GM18870 (cell line): ENCODE results near the gene ZDHHC5.
"Not testable (repeated sequence)": the region's sequence is repeated elsewhere in the genome, so short reads cannot be mapped to it uniquely, and the experiment has no call there.

Experiments used
- ATAC-seq: cut with Tn5 transposase; IDR thresholded peaks from one replicate; pipeline ENCODE4 v1.9.1; 2021; ENCODE audit warnings: moderate library complexity; ENCODE audit not compliant: unreplicated experiment

The ZDHHC5 gene

DNA sequence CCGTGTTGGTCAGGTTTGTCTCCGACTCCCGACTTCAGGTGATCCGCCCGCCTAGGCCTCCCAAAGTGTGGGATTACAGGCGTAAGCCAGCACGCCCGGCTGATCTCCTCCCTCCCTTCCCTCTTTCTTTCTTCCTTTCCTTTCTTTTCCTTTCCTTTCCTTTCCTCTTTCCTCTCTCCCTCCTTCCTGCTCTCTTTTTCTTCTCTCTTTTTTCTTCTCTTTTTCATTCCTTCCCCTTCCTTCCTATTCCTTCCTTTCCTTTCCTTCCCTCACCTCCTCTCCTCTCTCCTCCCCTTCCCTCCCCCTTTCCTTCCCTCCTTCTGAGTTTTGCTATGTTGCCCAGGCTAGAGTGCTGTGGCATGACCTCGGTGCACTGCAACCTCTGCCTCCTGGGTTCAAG, 3.9 kb upstream of the ZDHHC5 start:
- no peak for ATAC-seq

DNA sequence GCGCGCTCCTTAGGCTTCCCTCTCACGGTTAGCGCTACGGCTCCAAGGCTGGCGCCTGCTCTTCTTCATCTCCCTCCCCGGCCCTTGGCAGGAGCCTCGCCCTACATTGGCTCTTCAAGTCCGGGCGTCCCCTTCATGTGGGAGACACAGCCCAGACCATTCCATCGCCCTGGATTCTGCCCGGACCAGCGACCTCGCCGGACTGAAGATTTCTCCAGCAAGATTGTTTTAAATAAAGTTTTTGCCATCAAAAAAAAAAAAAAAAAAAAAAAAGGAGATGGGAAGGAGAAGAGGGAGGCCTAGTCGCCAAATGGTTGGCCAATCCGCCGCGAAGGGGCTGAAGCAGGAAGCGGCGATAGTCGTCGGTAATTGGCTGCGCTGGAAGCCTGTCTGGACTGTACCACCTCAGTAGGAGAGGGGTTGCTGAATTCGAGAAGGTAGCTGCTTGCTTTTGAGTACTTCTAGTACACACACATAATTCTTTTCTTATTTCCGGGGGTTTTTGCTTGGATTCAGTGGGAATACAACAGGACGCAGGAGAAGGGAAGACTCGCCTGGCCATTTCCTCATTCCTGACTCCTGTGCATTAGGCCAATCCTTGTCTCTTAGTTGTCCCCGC, 688 bp upstream of the ZDHHC5 start:
- peak; percentile 69 for ATAC-seq

DNA sequence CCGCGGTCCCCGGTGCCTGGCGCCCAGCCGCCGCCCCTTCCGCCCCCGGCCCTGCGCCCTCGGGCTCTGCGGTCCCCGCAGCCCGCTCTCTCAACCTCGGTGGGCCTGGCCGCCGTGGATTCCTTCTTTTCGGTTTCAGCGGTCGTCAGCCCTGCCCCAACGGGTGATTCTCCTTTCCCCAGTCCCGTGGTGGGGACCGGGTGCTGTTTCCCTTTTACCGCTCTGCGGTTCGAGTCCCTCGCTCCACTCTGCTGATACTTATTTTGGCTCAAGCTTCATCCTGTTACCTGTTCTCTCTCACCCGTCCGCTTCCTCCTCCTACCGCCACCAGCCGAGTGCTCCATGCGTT, 494 bp downstream of the ZDHHC5 start:
- peak; percentile 4 for ATAC-seq

DNA sequence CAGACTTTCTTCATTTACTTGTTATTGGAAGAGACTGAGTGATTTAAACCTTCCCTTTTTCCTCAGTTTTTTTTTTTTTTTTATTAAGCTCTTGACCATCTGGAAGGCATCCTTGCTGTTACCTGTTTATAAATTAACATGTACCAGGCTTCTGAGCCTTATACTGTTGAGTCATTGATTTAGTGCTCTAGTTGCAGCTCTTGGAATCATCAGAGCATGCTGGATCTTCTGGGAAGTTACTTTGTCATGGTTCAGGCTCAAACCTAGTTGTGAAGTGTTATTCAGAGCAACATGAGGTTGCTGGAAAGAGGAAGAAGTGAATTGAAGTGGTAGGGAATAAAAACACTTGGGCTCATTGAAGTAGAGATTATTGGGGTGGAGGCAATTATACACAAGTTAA, 6.3 kb downstream of the ZDHHC5 start:
- no peak for ATAC-seq

GRCh38 chr11:57675176-57675941, 7.4 kb downstream of the ZDHHC5 start:
- no peak for ATAC-seq

GRCh38 chr11:57679396-57679795, 11.5 kb downstream of the ZDHHC5 start:
- ATAC-seq = no peak

- peak; percentile 35 for ATAC-seq
These were observed 12.6 kb downstream of the ZDHHC5 start for GRCh38 chr11:57680552-57680874.

DNA sequence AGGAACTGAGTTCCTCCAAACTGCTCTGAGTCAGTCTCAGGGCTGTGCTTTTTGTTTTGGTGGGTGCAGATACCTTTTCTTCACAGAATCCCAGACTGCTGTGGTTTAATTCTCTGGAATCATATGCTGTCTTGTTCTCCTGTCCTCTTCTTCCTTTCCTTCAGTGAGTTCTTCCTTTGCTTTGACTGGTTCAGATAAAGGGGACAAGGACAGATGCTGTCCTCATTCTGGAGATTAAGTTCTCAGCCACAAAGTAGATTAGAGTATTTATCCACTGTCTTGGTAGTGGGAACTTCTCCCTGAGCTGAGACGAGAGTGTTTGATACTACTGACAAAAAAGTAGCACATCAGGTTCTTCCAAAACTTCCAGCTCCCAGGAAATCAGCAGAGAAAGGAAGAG, 13.3 kb downstream of the ZDHHC5 start:
- no peak for ATAC-seq

DNA sequence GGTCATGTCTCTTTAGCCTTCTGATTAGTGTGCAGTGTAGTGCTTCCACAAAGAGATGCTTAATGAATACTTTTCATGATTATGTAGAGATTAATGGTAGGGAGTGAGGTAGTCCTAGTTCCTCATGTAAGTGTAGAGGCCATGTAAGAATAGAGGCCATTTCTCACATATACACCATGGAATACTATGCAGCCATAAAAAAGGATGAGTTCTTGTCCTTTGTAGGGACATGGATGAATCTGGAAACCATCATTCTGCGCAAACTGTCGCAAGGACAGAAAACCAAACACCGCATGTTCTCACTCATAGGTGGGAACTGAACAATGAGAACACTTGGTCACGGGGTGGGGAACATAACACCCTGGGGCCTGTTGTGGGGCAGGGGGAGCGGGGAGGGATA, 22.6 kb downstream of the ZDHHC5 start:
- ATAC-seq = not testable (repeated sequence)

DNA sequence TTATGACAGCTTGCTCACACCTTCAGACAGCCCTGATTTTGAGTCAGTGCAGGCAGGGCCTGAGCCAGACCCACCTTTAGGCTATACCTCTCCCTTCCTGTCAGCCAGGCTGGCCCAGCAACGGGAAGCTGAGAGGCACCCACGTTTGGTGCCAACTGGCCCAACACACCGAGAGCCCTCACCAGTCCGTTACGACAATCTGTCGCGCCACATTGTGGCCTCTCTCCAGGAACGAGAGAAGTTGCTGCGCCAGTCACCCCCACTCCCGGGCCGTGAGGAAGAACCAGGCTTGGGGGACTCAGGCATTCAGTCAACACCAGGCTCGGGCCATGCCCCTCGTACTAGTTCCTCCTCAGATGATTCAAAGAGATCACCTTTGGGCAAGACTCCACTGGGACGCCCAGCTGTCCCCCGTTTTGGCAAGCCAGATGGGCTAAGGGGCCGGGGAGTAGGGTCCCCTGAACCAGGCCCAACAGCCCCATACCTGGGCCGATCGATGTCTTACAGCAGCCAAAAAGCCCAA, 31.0 kb downstream of the ZDHHC5 start:
- ATAC-seq = no peak

- ATAC-seq = no peak
These were observed 31.9 kb downstream of the ZDHHC5 start for GRCh38 chr11:57699813-57700212.

GRCh38 chr11:57700425-57700824, 32.5 kb downstream of the ZDHHC5 start:
- no peak for ATAC-seq

- ATAC-seq = no peak
These were observed 35.4 kb downstream of the ZDHHC5 start for GRCh38 chr11:57703341-57703740.

GRCh38 chr11:57704932-57705331, 37.0 kb downstream of the ZDHHC5 start:
- no peak for ATAC-seq

DNA sequence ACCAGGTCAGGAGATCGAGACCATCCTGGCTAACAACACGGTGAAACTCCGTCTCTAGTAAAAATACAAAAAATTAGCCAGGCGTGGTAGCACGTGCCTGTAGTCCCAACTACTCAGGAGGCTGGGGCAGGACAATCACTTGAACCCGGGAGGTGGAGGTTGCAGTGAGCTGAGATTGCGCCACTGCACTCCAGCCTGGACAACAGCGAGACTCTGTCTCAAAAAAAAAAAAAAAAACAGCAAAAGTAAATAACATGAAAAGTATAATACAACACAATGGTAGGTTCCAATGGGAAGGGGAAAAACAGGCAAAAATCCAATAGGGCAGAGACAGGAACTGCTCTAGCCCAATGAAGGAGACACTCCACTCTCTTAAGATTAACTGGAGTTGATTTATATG, 37.5 kb downstream of the ZDHHC5 start:
- not testable (repeated sequence) for ATAC-seq

DNA sequence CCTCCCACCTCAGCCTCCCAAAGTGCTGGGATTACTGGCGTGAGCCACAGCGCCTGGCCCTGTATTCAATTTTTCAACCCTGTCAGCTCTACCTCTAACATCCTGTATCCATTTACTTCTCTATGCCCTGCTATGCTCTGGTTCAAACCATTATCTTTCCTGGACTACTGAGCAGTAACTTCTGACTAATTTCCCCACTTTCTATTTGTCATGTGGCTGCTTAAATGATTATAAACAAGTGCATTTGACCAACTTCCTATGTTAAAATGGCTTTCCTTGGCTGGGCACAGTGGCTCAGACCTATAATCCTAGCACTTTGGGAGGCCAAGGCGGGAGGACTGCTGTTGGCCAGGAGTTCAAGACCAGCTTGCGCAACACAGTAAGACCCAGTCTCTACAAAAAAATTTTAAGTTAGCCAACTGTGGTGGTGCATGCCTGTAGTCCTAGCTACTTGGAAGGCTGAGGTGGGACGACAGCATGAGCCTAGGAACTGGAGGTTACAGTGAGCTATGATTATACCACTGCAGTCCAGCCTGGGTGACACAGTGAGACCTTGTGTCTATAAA, 42.0 kb downstream of the ZDHHC5 start:
- ATAC-seq = no peak

DNA sequence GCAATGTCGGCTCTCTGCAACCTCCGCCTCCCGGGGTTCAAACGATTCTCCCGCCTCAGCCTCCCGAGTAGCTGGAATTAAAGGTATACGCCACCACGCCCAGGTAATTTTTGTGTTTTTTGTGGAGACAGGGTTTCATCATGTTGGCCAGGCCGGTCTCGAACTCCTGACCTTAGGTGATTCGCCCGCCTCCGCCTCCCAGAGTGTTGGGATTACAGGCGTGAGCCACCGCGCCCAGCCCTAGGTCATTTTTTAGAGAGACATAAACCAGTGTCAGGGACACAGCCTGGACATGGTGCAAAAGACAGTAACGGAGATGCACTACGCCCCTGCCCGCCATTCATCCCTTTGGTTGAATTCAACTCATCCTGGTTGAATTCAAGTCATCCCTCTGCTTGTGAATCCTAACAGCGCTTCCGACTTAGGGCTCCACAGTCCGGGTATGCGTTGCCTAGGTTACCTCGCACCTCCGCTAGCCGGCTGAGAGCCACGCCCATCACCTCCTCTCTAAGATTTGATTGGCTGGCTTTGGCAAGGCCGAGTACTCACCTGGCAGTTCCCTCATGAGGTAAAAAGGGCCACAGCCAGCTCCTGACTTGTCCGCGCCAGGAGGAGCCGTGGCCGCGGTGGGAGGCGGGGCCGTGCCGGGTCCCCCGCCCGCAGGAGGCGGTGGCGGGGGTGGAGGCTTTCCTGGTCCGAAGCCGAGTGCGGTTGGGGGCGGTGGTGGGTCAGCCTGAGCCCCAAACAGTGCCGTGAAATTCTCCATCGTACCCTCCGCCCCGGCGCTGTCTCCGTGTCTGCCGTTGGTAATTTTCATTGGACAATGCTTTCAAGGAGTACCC, 43.7 kb downstream of the ZDHHC5 start, which contains the start of gene MED19:
Gene MED19, minus strand, starts transcription at position 802 of the 842 bp plus-strand sequence. Its CDS starts 36 bp downstream, at position 766.
- ATAC-seq = peak; percentile 29

- ATAC-seq = peak; percentile 99
These were observed 44.6 kb downstream of the ZDHHC5 start, which contains the start of gene TMX2 for GRCh38 chr11:57712256-57713150. Gene TMX2, plus strand, starts transcription at chr11:57712593. Its CDS starts 26 bp downstream, at chr11:57712619.

DNA sequence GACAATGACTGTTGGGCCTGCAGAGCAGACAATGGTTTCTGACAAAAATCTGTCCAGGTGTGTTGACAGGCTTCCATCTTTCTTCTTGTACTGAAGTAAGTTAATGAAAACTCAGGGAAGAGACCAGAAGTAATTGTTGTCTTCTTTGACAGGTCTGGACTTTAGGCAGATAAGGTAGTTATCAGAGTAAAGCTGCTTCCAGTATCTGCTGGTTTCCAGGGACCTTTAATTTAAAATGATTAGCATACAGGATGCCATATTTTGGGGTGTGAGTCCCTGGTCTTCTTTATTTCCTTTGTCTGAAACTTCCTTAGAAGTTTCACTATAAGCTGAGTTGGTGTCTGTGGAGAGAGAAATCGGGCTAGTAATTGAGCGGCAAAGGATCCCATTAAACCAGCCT, 45.9 kb downstream of the ZDHHC5 start:
- no peak for ATAC-seq

DNA sequence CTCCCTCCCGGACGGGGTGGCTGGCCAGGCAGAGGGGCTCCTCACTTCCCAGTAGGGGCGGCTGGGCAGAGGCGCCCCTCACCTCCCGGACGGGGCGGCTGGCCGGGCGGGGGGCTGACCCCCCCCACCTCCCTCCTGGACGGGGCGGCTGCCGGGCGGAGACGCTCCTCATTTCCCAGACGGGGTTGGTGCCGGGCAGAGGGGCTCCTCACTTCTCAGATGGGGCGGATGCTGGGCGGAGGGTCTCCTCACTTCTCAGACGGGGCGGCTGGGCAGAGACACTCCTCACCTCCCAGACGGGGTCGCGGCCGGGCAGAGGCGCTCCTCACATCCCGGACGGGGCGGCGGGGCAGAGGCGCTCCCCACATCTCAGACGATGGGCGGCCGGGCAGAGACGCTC, 48.8 kb downstream of the ZDHHC5 start:
- not testable (repeated sequence) for ATAC-seq
